CD4-positive, alpha-beta T cell treated with Interleukin-6 at 100 ng/mL for 8 hours (primary cell): ENCODE data around the gene TRMT61A.
A peak's percentile ranks its signal among the peaks of the same experiment; 100 is the strongest.
"Not testable (repeated sequence)": the region's sequence is repeated elsewhere in the genome, so short reads cannot be mapped to it uniquely, and the experiment has no call there.

Source experiments
- DNase-seq: peaks from one replicate; pipeline ENCODE4 v3.0.0-alpha.2; 2020; ENCODE audit warnings: mixed read lengths, low spot score

Gene TRMT61A

GRCh38 chr14:103508521-103509329, 20.3 kb upstream of the TRMT61A start:
- DNase-seq = no peak

- no peak for DNase-seq
Measured at GRCh38 chr14:103509864-103510723, 18.9 kb upstream of the TRMT61A start.

GRCh38 chr14:103510724-103511693, 18.0 kb upstream of the TRMT61A start:
- DNase-seq = no peak

GRCh38 chr14:103512180-103512579, 16.8 kb upstream of the TRMT61A start:
- DNase-seq = not testable (repeated sequence)

- no peak for DNase-seq
Measured at GRCh38 chr14:103512701-103513611, 16.0 kb upstream of the TRMT61A start.

GRCh38 chr14:103514596-103515421, 14.2 kb upstream of the TRMT61A start:
- no peak for DNase-seq

- no peak for DNase-seq
Measured at GRCh38 chr14:103516426-103517173, 12.4 kb upstream of the TRMT61A start.

GRCh38 chr14:103517174-103517566, 11.8 kb upstream of the TRMT61A start:
- DNase-seq = no peak

GRCh38 chr14:103517721-103518421, 11.1 kb upstream of the TRMT61A start:
- no peak for DNase-seq

- peak; percentile 35 for DNase-seq
Measured at GRCh38 chr14:103518422-103519042, 10.5 kb upstream of the TRMT61A start.

- no peak for DNase-seq
Measured at GRCh38 chr14:103519043-103519836, 9.8 kb upstream of the TRMT61A start.

- no peak for DNase-seq
Measured at GRCh38 chr14:103519837-103520212, 9.2 kb upstream of the TRMT61A start.

GRCh38 chr14:103520269-103520656, 8.7 kb upstream of the TRMT61A start:
- no peak for DNase-seq

- peak; percentile 58 for DNase-seq
Measured at GRCh38 chr14:103520657-103521437, 8.1 kb upstream of the TRMT61A start.

GRCh38 chr14:103521438-103521950, 7.5 kb upstream of the TRMT61A start:
- no peak for DNase-seq

GRCh38 chr14:103521951-103522563, 6.9 kb upstream of the TRMT61A start:
- no peak for DNase-seq
